ENCODE results near the gene SKA1.

- TF ChIP-seq CTCF (IDR thresholded peaks at IDR 0.05; ENCODE audit: poor library complexity, severe bottlenecking), result no peak
- no peak for TF ChIP-seq POLR2AphosphoS5 (IDR thresholded peaks at IDR 0.05)
- no peak for TF ChIP-seq EZH2 (IDR thresholded peaks at IDR 0.05; ENCODE audit: borderline replicate concordance, insufficient read depth, low read length, poor library complexity, severe bottlenecking)
- no peak for TF ChIP-seq SMC3 (conservative IDR thresholded peaks at IDR 0.05; ENCODE audit: poor library complexity)
- TF ChIP-seq RAD21 (conservative IDR thresholded peaks at IDR 0.05), result no peak
- TF ChIP-seq EP300 (conservative IDR thresholded peaks at IDR 0.05; ENCODE audit: poor library complexity, severe bottlenecking), result no peak
- TF ChIP-seq TAF1 (IDR thresholded peaks at IDR 0.05; ENCODE audit: low read depth), result no peak
- no peak for TF ChIP-seq REST (IDR thresholded peaks at IDR 0.05; ENCODE audit: borderline replicate concordance)
Measured at GRCh38 chr18:50397023-50397422, 22.2 kb downstream of the SKA1 start.

Data from neural cell (in vitro differentiated cells).